H9 (cell line): Measurements from ENCODE around the gene DLX1. TPM values are rescaled to one million over a fixed set of nuclear protein-coding genes. Genes with fewer than 3 reads are reported as not detected.

Experiments used
- DNase-seq: peaks from one replicate; pipeline ENCODE4 v3.0.0-alpha.2; 2017
- H2AFZ ChIP-seq: one replicate; pipeline ENCODE4 v1.6.1; 2013; ENCODE audit warnings: mild to moderate bottlenecking, low read length, control low read depth, moderate library complexity
- H2AK5ac ChIP-seq: 2 replicates; pipeline ENCODE4 v1.6.1; 2013; ENCODE audit warnings: low read length, control low read depth, mixed read lengths; ENCODE audit not compliant: insufficient read length
- H2BK120ac ChIP-seq: one replicate; pipeline ENCODE4 v1.6.1; 2013; ENCODE audit warnings: low read depth, mild to moderate bottlenecking, low read length, control low read depth, inconsistent platforms; ENCODE audit not compliant: poor library complexity, severe bottlenecking
- H2BK12ac ChIP-seq: 2 replicates; pipeline ENCODE4 v1.6.1; 2013; ENCODE audit warnings: low read length, control low read depth, mixed read lengths, low read depth; ENCODE audit not compliant: insufficient read length
- H2BK15ac ChIP-seq: 2 replicates; pipeline ENCODE4 v1.6.1; 2013; ENCODE audit warnings: low read depth, low read length, control low read depth
- H2BK20ac ChIP-seq: one replicate; pipeline ENCODE4 v1.6.1; 2013; ENCODE audit warnings: low read depth, mild to moderate bottlenecking, low read length, control low read depth, inconsistent platforms; ENCODE audit not compliant: poor library complexity, severe bottlenecking
- H2BK5ac ChIP-seq: 2 replicates; pipeline ENCODE4 v1.6.1; 2013; ENCODE audit warnings: low read length, control low read depth, mixed read lengths; ENCODE audit not compliant: insufficient read length
- H3K14ac ChIP-seq: 2 replicates; pipeline ENCODE4 v1.6.1; 2013; ENCODE audit warnings: low read length, control low read depth; ENCODE audit not compliant: insufficient read depth
- H3K18ac ChIP-seq: 2 replicates; pipeline ENCODE4 v1.6.1; 2013; ENCODE audit warnings: low read depth, mild to moderate bottlenecking, mixed read lengths, low read length, control low read depth; ENCODE audit not compliant: insufficient read length
- H3K23ac ChIP-seq: 2 replicates; pipeline ENCODE4 v1.6.1; 2013; ENCODE audit warnings: low read length, control low read depth, mixed read lengths, low read depth; ENCODE audit not compliant: insufficient read length
- H3K23me2 ChIP-seq: 2 replicates; pipeline ENCODE4 v1.6.1; 2013; ENCODE audit warnings: low read depth, mild to moderate bottlenecking, mixed read lengths, low read length, control low read depth; ENCODE audit not compliant: insufficient read length, poor library complexity, severe bottlenecking
- H3K27ac ChIP-seq: 2 replicates; pipeline ENCODE4 v1.5.1; 2013; ENCODE audit warnings: low read length, control low read depth, mixed read lengths, low read depth; ENCODE audit not compliant: insufficient read length
- H3K27me3 ChIP-seq: 2 replicates; pipeline ENCODE4 v1.6.1; 2013; ENCODE audit warnings: low read length, control low read depth, inconsistent platforms; ENCODE audit not compliant: insufficient read depth
- H3K4ac ChIP-seq: 2 replicates; pipeline ENCODE4 v1.6.1; 2013; ENCODE audit warnings: low read depth, mild to moderate bottlenecking, control low read depth, inconsistent platforms, low read length, moderate library complexity
- H3K4me1 ChIP-seq: 2 replicates; pipeline ENCODE4 v1.6.1; 2013; ENCODE audit warnings: low read length, control low read depth, inconsistent platforms; ENCODE audit not compliant: insufficient read depth
- H3K4me2 ChIP-seq: 2 replicates; pipeline ENCODE4 v1.6.1; 2013; ENCODE audit warnings: low read length, control low read depth, mixed read lengths; ENCODE audit not compliant: insufficient read length, insufficient read depth
- H3K56ac ChIP-seq: 2 replicates; pipeline ENCODE4 v1.6.1; 2013; ENCODE audit warnings: low read depth, mild to moderate bottlenecking, mixed read lengths, low read length, control low read depth; ENCODE audit not compliant: insufficient read length
- H3K79me1 ChIP-seq: 2 replicates; pipeline ENCODE4 v1.6.1; 2013; ENCODE audit warnings: low read depth, mild to moderate bottlenecking, moderate library complexity, low read length, control low read depth, inconsistent platforms; ENCODE audit not compliant: insufficient read depth, poor library complexity, severe bottlenecking
- H3K79me2 ChIP-seq: 2 replicates; pipeline ENCODE4 v1.6.1; 2013; ENCODE audit warnings: low read length, control low read depth, inconsistent platforms; ENCODE audit not compliant: insufficient read depth
- H3K9ac ChIP-seq: 2 replicates; pipeline ENCODE4 v1.6.1; 2013; ENCODE audit warnings: low read length, control low read depth, mixed read lengths; ENCODE audit not compliant: insufficient read length; ENCODE audit errors: extremely low read depth
- H3K9me3 ChIP-seq: one replicate; pipeline ENCODE4 v1.6.1; 2013; ENCODE audit warnings: low read depth, low read length, inconsistent platforms; ENCODE audit not compliant: control insufficient read depth
- H3T11ph ChIP-seq: one replicate; pipeline ENCODE4 v1.6.1; 2013; ENCODE audit warnings: mild to moderate bottlenecking, low read length, control low read depth, inconsistent platforms
- H4K20me1 ChIP-seq: one replicate; pipeline ENCODE4 v1.6.1; 2013; ENCODE audit not compliant: control insufficient read depth, insufficient read length, insufficient read depth
- H4K5ac ChIP-seq: 2 replicates; pipeline ENCODE4 v1.6.1; 2013; ENCODE audit warnings: low read depth, mild to moderate bottlenecking, mixed read lengths, low read length, control low read depth; ENCODE audit not compliant: insufficient read length
- H4K8ac ChIP-seq: replicated peaks from 2 replicates; pipeline ENCODE4 v1.6.1; 2013; ENCODE audit warnings: low read length, control low read depth, mixed read lengths, low read depth; ENCODE audit not compliant: insufficient read length
- H4K91ac ChIP-seq: 2 replicates; pipeline ENCODE4 v1.6.1; 2013; ENCODE audit warnings: low read depth, mild to moderate bottlenecking, moderate library complexity, mixed read lengths, low read length, control low read depth; ENCODE audit not compliant: insufficient read length
- H3K27ac Mint-ChIP-seq, 3 experiments: 2 replicates in 2 of 3; 3 replicates in 1 of 3; pipeline ENCODE4 v1.8.0; 2020 to 2021; ENCODE audit warnings: mixed read lengths in 3 of 3, mild to moderate bottlenecking in 1 of 3, moderate library complexity in 1 of 3
- H3K27me3 Mint-ChIP-seq: 2 replicates; pipeline ENCODE4 v1.8.0; 2021; ENCODE audit warnings: low read depth, mild to moderate bottlenecking, moderate library complexity, mixed read lengths
- H3K36me3 Mint-ChIP-seq, 3 experiments: 2 replicates in 2 of 3; 3 replicates in 1 of 3; pipeline ENCODE4 v1.8.0; 2020 to 2021; ENCODE audit warnings: low read depth in 3 of 3, mixed read lengths in 3 of 3; ENCODE audit not compliant: insufficient read depth in 1 of 3
- H3K4me1 Mint-ChIP-seq, 2 experiments: 2 replicates each; pipeline ENCODE4 v1.8.0; 2020; ENCODE audit warnings: mixed read lengths in 2 of 2
- H3K4me3 Mint-ChIP-seq, 2 experiments: 2 replicates in 1 of 2; 3 replicates in 1 of 2; pipeline ENCODE4 v1.8.0; 2020 to 2021; ENCODE audit warnings: mild to moderate bottlenecking in 2 of 2, mixed read lengths in 2 of 2, moderate library complexity in 1 of 2
- H3K9me3 Mint-ChIP-seq, 2 experiments: 2 replicates in 1 of 2; 3 replicates in 1 of 2; pipeline ENCODE4 v1.8.0; 2020; ENCODE audit warnings: mild to moderate bottlenecking in 2 of 2, mixed read lengths in 2 of 2, moderate library complexity in 1 of 2
- total RNA-seq: library from RNA; stranded (reverse); gene quantifications from 2 replicates; pipeline ENCODE4 v1.2.1, GENCODE V29; 2021
- TF ChIP-seq, protein P1 (sequence below): fragments of 200-600 bp; sonication (generic); conservative IDR thresholded peaks from 3 replicates; pipeline ENCODE4 v1.8.0; 2021; ENCODE audit warnings: antibody characterized with exemption, mild to moderate bottlenecking

The DLX1 gene
- total RNA-seq, 1 experiment from 2014 or later: not detected

DNA sequence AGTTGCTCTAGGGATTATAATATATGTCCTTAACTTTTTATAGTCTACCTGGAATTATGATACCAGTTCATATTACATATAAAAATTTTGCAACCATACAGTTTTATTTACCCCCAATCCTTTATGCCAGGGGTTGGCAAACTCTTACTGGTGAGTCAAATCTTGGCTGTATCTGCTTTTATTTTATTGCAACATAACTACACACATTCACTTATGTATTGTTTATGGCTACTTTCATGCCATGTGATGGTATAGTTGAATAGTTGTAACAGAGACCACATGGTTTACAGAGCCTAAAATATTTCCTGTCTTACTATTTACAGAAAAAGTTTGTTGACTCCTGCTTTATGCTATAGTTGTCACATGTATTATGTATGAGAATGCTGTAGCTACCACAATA lies 43.2 kb downstream of the DLX1 start:
- Mint-ChIP-seq H3K36me3 (peaks cover 0 to 22% (median 0%) of the 10 kb centered on the region in 3 experiments; a peak in 4 of 7 replicates), H3K27ac (no peak overlapping the region), H3K4me3 (no peak overlapping the region), H3K9me3 (peaks cover 7 to 21% of the 10 kb centered on the region in 2 experiments), H3K4me1 (peaks cover 16 to 29% of the 10 kb centered on the region in 2 experiments), H3K27me3 (peaks cover 19% of the 10 kb centered on the region)
- no peak overlapping the region for H3K27ac ChIP-seq
- H2AFZ ChIP-seq: no peak overlapping the region
- no peaks in the 10 kb centered on the region for H3K79me2 ChIP-seq
- no peak overlapping the region for H3K4me2 ChIP-seq
- H3K14ac ChIP-seq: no peak overlapping the region
- H3K79me1 ChIP-seq: no peaks in the 10 kb centered on the region
- H2AK5ac ChIP-seq: no peak overlapping the region
- H2BK15ac ChIP-seq: no peak overlapping the region
- no peak overlapping the region for H3K56ac ChIP-seq
- H3K4me1 ChIP-seq: peaks cover 4% of the 10 kb centered on the region; the same call in 1 of the 2 replicates
- no peak for DNase-seq
- no peak overlapping the region for H2BK20ac ChIP-seq
- no peak overlapping the region for H3K9ac ChIP-seq
- no peak overlapping the region for H3K4ac ChIP-seq
- H4K8ac ChIP-seq: no peak overlapping the region
- H3K23ac ChIP-seq: no peak overlapping the region
- H3K18ac ChIP-seq: no peak overlapping the region
- H3K9me3 ChIP-seq: no peaks in the 10 kb centered on the region
- H2BK120ac ChIP-seq: no peak overlapping the region
- peaks cover 2% of the 10 kb centered on the region; the same call in 1 of the 2 replicates for H3K27me3 ChIP-seq
- no peak overlapping the region for H3T11ph ChIP-seq
- H3K23me2 ChIP-seq: no peaks in the 10 kb centered on the region
- no peak overlapping the region for H4K5ac ChIP-seq
- H2BK5ac ChIP-seq: no peak overlapping the region
- no peaks in the 10 kb centered on the region for H4K20me1 ChIP-seq
- no peak overlapping the region for H4K91ac ChIP-seq
- TF ChIP-seq, protein P1, sequence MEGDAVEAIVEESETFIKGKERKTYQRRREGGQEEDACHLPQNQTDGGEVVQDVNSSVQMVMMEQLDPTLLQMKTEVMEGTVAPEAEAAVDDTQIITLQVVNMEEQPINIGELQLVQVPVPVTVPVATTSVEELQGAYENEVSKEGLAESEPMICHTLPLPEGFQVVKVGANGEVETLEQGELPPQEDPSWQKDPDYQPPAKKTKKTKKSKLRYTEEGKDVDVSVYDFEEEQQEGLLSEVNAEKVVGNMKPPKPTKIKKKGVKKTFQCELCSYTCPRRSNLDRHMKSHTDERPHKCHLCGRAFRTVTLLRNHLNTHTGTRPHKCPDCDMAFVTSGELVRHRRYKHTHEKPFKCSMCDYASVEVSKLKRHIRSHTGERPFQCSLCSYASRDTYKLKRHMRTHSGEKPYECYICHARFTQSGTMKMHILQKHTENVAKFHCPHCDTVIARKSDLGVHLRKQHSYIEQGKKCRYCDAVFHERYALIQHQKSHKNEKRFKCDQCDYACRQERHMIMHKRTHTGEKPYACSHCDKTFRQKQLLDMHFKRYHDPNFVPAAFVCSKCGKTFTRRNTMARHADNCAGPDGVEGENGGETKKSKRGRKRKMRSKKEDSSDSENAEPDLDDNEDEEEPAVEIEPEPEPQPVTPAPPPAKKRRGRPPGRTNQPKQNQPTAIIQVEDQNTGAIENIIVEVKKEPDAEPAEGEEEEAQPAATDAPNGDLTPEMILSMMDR: no peak
- no peak overlapping the region for H2BK12ac ChIP-seq
